Dendritic cell treated with granulocyte-macrophage colony-stimulating factor and Interleukin-4, amounts not matched to agents 40 ng/mL and 50 ng/mL, for 4 days (primary cell): ENCODE results near the gene GOLGA6L26.
"Not testable (repeated sequence)": the region's sequence is repeated elsewhere in the genome, so short reads cannot be mapped to it uniquely, and the experiment has no call there.

Experiments
- H3K27ac Mint-ChIP-seq: one replicate; pipeline ENCODE4 v1.8.0; 2022; ENCODE audit warnings: mild to moderate bottlenecking, mixed read lengths
- H3K27me3 Mint-ChIP-seq: one replicate; pipeline ENCODE4 v1.8.0; 2022; ENCODE audit warnings: mild to moderate bottlenecking, mixed read lengths
- H3K36me3 Mint-ChIP-seq: one replicate; pipeline ENCODE4 v1.8.0; 2022; ENCODE audit warnings: low read depth, mixed read lengths
- H3K4me1 Mint-ChIP-seq: one replicate; pipeline ENCODE4 v1.8.0; 2022; ENCODE audit warnings: low read depth, mixed read lengths
- H3K4me3 Mint-ChIP-seq: one replicate; pipeline ENCODE4 v1.8.0; 2022; ENCODE audit warnings: mild to moderate bottlenecking, moderate library complexity, mixed read lengths
- H3K9me3 Mint-ChIP-seq: one replicate; pipeline ENCODE4 v1.8.0; 2022; ENCODE audit warnings: mixed read lengths
- intact Hi-C: fragments of 100-400 bp; cut with micrococcal nuclease; formaldehyde crosslinking; loops from one replicate; pipeline ENCODE4 v1.15.0; 2022

GOLGA6L26 gene

DNA sequence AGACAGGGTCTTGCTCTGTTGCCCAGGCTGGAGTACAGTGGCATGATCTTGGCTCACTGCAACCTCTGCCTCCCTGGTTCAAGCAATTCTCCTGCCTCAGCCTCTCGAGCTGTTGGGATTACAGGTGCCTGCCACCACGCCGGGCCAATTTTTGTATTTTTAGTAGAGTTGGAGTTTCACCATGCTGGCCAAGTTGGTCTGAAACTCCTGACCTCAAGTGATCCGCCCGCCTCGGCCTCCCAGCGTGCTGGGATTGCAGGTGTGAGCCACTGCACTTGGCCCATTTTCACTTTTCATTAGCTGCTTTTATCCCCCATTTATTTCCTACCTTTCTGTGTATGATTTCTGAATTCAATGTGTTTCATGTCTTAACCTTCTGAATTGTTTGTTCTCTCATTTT is 28.1 kb downstream of the GOLGA6L26 start:
- H3K9me3 Mint-ChIP-seq, H3K4me3 Mint-ChIP-seq, H3K27me3 Mint-ChIP-seq, H3K27ac Mint-ChIP-seq, intact Hi-C loops: not testable (repeated sequence)
- Mint-ChIP-seq H3K4me1 (peaks cover 17% of the 10 kb centered on the region), H3K36me3 (peaks cover 59% of the 10 kb centered on the region)

DNA sequence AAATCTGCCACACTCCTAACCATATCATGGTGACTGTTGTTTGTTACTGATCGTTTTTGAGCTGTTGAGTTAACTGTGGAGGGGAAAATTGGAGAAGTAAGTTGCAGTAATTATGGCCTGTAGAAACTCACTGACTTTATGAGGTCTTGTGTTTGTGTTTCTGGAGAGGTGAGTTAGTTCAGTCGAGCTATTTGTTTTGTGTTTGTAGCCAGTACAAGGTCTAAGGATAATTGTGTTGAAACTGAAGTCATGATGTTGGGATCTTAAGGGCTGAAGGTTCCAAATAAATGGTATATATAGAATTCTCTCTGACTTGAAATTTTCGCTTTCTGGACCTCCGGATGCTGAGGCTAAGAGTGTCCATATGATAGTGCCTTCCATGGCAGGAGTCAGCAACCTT is 29.2 kb downstream of the GOLGA6L26 start:
- intact Hi-C loops, H3K9me3 Mint-ChIP-seq, H3K27me3 Mint-ChIP-seq: not testable (repeated sequence)
- peak overlapping the region; percentile 88 for H3K4me3 Mint-ChIP-seq
- H3K4me1 Mint-ChIP-seq = peaks cover 17% of the 10 kb centered on the region
- peaks cover 48% of the 10 kb centered on the region for H3K36me3 Mint-ChIP-seq
- H3K27ac Mint-ChIP-seq = peak overlapping the region; percentile 80

DNA sequence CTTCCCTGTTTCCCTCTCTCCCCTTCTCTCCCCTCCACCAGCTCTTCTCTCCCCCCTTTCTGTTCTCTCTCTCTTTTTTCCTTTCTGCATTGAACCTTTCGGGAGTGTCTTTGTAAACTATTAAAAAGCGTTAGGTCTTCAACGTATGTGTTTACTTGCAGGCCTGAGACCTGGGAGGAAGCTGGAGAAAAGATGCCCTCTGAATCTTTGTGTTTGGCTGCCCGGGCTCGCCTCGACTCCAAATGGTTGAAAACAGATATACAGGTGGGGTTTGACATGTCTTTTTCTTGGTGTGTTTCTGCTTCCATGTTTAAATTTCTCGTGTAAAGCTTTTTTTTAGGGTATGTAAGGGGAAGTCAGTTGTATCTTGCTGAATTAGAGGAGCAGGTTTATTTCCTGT is 29.7 kb downstream of the GOLGA6L26 start:
- H3K27me3 Mint-ChIP-seq, intact Hi-C loops, H3K9me3 Mint-ChIP-seq: not testable (repeated sequence)
- Mint-ChIP-seq H3K27ac (peak overlapping the region; percentile 80), H3K4me3 (peak overlapping the region; percentile 88), H3K4me1 (peaks cover 17% of the 10 kb centered on the region), H3K36me3 (peaks cover 42% of the 10 kb centered on the region)

DNA sequence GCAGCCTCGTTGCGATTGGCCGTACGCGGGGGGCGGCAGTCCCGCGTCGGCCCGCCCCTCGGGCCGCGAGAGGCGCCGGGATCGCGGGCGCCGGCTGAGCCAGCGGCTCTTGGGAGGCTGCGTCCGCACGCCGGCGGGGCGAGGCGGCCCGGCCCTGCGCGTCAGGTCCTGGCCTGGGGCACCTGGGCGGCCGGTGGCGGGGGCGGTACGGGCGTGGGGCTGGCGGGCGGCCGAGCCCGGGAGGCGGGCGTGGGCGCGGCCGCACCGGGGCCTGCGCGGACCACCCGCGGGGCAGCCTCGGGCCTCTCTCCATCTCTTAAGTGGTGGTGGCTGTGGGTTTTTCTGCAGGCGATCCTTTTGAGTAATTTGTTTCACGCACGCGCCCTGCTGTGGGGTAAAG is 30.3 kb downstream of the GOLGA6L26 start:
- Mint-ChIP-seq H3K4me1 (peaks cover 17% of the 10 kb centered on the region), H3K4me3 (peak overlapping the region; percentile 88), H3K36me3 (peaks cover 36% of the 10 kb centered on the region), H3K27ac (peak overlapping the region; percentile 80)
- intact Hi-C loops, H3K9me3 Mint-ChIP-seq, H3K27me3 Mint-ChIP-seq: not testable (repeated sequence)

DNA sequence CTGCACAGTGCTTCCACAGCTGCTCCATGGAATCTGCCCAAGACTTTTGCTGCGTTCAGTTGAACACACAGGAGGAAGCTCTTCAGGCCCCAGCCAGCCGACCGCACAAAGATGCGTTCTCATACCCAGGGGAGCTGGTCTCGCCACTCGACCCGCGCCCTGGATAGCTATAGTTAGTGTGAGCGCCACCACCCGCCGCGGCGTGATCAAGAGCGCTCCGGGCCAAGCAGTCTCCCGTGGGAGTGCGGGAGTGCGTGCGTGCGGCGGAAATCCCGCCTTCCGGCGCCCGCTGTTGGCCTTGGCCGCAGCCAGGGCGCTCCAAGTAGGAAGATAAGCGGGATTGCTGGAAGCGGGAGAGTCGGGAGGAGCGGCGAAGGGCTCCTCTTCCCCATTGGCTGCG is 30.8 kb downstream of the GOLGA6L26 start:
- H3K4me3 Mint-ChIP-seq, intact Hi-C loops, H3K27ac Mint-ChIP-seq, H3K27me3 Mint-ChIP-seq, H3K9me3 Mint-ChIP-seq: not testable (repeated sequence)
- H3K36me3 Mint-ChIP-seq = peaks cover 32% of the 10 kb centered on the region
- H3K4me1 Mint-ChIP-seq = peaks cover 17% of the 10 kb centered on the region
